Esophagus mucosa (tissue), 1 donor: ENCODE data around the gene HTRA3. TPM values are rescaled to one million over a fixed set of nuclear protein-coding genes. Genes with fewer than 3 reads are reported as not detected.

ENCODE experiments used
- ATAC-seq: fragments of 200-7000 bp; cut with Tn5 transposase; one replicate; pipeline ENCODE4 v1.9.1; 2020
- total RNA-seq: library from RNA; stranded (reverse); gene quantifications from one replicate; pipeline ENCODE4 v1.2.4, GENCODE V29; 2023
- donor health status: DM: yes; HTN: yes; CAD: no.

HTRA3 gene
- total RNA-seq, 1 donor from 2014 or later, result 1.0 TPM

GRCh38 chr4:8314691-8315255, 45.2 kb downstream of the HTRA3 start:
- no peak for ATAC-seq

- ATAC-seq, result peak; percentile 77
These were observed 46.1 kb downstream of the HTRA3 start for GRCh38 chr4:8315435-8316250.

GRCh38 chr4:8316251-8316771, 46.8 kb downstream of the HTRA3 start:
- ATAC-seq, result peak; percentile 6

- ATAC-seq, result no peak
These were observed 47.4 kb downstream of the HTRA3 start for GRCh38 chr4:8316911-8317351.

GRCh38 chr4:8317474-8317873, 47.9 kb downstream of the HTRA3 start:
- ATAC-seq, result no peak

- ATAC-seq, result no peak
These were observed 49.0 kb downstream of the HTRA3 start for GRCh38 chr4:8318509-8318908.

- ATAC-seq, result no peak
These were observed 49.5 kb downstream of the HTRA3 start for GRCh38 chr4:8319061-8319460.

- ATAC-seq, result no peak
These were observed 50.3 kb downstream of the HTRA3 start for GRCh38 chr4:8319731-8320385.

GRCh38 chr4:8320386-8320750, 50.8 kb downstream of the HTRA3 start:
- ATAC-seq, result no peak

GRCh38 chr4:8321220-8321619, 51.7 kb downstream of the HTRA3 start:
- ATAC-seq, result no peak

GRCh38 chr4:8321771-8322170, 52.2 kb downstream of the HTRA3 start:
- ATAC-seq, result no peak

GRCh38 chr4:8322794-8323704, 53.5 kb downstream of the HTRA3 start:
- ATAC-seq, result no peak

- ATAC-seq, result no peak
These were observed 54.5 kb downstream of the HTRA3 start for GRCh38 chr4:8323947-8324555.

- peak; percentile 39 for ATAC-seq
These were observed 55.2 kb downstream of the HTRA3 start for GRCh38 chr4:8324640-8325239.

GRCh38 chr4:8325291-8325973, 55.9 kb downstream of the HTRA3 start:
- ATAC-seq, result no peak

- ATAC-seq, result no peak
These were observed 56.7 kb downstream of the HTRA3 start for GRCh38 chr4:8326206-8326605.

- no peak for ATAC-seq
These were observed 58.9 kb downstream of the HTRA3 start for GRCh38 chr4:8328456-8328855.

- ATAC-seq, result no peak
These were observed 59.5 kb downstream of the HTRA3 start for GRCh38 chr4:8328866-8329559.

GRCh38 chr4:8329560-8329858, 60.0 kb downstream of the HTRA3 start:
- no peak for ATAC-seq
